ENCODE measurements around the gene RRP8.

DNA sequence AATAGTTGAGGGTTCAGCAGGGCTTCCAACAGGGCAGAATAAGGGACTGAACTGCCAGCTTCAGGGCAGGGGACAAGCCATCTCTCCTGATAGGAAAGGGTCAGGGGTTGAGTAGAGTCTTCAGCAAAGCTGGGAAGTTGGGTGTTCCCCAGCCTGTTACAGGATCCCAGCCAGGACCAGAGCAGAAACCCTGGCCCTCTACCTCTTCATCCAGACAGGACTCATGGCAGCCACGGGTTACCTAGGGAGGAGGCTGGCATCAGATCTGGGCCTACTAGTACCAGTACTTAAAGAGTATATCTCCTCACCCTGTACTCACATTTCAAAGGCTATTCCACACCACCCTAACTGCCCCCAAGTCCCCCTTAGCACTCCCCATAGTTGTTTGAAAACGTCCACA lies 11.0 kb upstream of the RRP8 start:
- no peak for TF ChIP-seq EZH2 (IDR thresholded peaks at IDR 0.05; ENCODE audit: low read length, missing control alignments)
- TF ChIP-seq, protein P1, sequence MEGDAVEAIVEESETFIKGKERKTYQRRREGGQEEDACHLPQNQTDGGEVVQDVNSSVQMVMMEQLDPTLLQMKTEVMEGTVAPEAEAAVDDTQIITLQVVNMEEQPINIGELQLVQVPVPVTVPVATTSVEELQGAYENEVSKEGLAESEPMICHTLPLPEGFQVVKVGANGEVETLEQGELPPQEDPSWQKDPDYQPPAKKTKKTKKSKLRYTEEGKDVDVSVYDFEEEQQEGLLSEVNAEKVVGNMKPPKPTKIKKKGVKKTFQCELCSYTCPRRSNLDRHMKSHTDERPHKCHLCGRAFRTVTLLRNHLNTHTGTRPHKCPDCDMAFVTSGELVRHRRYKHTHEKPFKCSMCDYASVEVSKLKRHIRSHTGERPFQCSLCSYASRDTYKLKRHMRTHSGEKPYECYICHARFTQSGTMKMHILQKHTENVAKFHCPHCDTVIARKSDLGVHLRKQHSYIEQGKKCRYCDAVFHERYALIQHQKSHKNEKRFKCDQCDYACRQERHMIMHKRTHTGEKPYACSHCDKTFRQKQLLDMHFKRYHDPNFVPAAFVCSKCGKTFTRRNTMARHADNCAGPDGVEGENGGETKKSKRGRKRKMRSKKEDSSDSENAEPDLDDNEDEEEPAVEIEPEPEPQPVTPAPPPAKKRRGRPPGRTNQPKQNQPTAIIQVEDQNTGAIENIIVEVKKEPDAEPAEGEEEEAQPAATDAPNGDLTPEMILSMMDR (conservative IDR thresholded peaks at IDR 0.05 in 1 of 2, IDR thresholded peaks at IDR 0.05 in 1 of 2; ENCODE audit: low read depth in 1 of 2, low read length in 2 of 2) = no peak
